Left ventricle myocardium inferior (tissue), 1 donor: ENCODE results near the gene NHP2. TPM values are rescaled to one million over a fixed set of nuclear protein-coding genes. Genes with fewer than 3 reads are reported as not detected.
"Not testable (repeated sequence)": the region's sequence is repeated elsewhere in the genome, so short reads cannot be mapped to it uniquely, and the experiment has no call there.

Experiments
- DNase-seq: peaks from one replicate; pipeline ENCODE4 v3.0.0-alpha.2; 2020
- H3K27ac ChIP-seq: fragments of 200-600 bp; replicated peaks from 2 replicates; pipeline ENCODE4 v1.8.0; 2021
- H3K27me3 ChIP-seq: fragments of 200-600 bp; 2 replicates; pipeline ENCODE4 v1.8.0; 2021; ENCODE audit warnings: low read depth
- H3K36me3 ChIP-seq: fragments of 200-600 bp; 2 replicates; pipeline ENCODE4 v1.8.0; 2021
- H3K4me1 ChIP-seq: fragments of 200-600 bp; 2 replicates; pipeline ENCODE4 v1.8.0; 2021
- H3K4me3 ChIP-seq: fragments of 200-600 bp; 2 replicates; pipeline ENCODE4 v1.8.0; 2021; ENCODE audit warnings: mild to moderate bottlenecking, moderate library complexity
- H3K9me3 ChIP-seq: fragments of 200-600 bp; replicated peaks from 2 replicates; pipeline ENCODE4 v1.8.0; 2021
- intact Hi-C: fragments of 100-400 bp; cut with micrococcal nuclease; formaldehyde crosslinking; loops from one replicate; pipeline ENCODE4 v1.11.0; 2022
- total RNA-seq: library from RNA; stranded (reverse); fragmentation: NEBNext Ultra II Directional; extraction: Animal tissue kit (Norgen Biotek cat#: 25700); gene quantifications from one replicate; pipeline ENCODE4 v1.2.1, GENCODE V29; 2021
- TF ChIP-seq, protein P1 (sequence below): fragments of 200-600 bp; IDR thresholded peaks from 2 replicates; pipeline ENCODE4 v1.8.0; 2021; ENCODE audit warnings: antibody characterized with exemption, mild to moderate bottlenecking, borderline replicate concordance
- donor health status: DM: no; HTN: yes; CAD: no; lungs with severe emphysema.

Gene NHP2
- total RNA-seq, 1 donor from 2014 or later = 78.1 TPM

DNA sequence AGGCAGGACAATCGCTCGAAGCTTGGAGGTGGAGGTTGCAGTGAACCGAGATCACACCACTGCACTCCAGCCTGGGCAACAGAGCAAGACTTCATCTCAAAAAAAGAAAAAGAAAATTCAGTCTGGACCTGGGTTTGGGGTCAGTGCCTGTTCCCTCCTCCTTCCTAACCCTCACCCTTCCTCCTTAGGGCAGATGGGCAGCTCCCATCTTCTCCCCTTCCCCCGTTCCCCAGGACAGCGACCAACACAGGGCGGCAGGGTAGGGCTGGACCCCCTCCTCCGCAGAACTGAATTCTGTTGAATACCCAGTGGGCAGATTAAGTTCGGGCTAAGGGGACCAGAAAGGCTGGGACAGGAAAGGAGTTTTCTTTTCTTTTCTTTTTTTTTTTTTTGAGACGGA, 24.4 kb downstream of the NHP2 start:
- TF ChIP-seq, protein P1, sequence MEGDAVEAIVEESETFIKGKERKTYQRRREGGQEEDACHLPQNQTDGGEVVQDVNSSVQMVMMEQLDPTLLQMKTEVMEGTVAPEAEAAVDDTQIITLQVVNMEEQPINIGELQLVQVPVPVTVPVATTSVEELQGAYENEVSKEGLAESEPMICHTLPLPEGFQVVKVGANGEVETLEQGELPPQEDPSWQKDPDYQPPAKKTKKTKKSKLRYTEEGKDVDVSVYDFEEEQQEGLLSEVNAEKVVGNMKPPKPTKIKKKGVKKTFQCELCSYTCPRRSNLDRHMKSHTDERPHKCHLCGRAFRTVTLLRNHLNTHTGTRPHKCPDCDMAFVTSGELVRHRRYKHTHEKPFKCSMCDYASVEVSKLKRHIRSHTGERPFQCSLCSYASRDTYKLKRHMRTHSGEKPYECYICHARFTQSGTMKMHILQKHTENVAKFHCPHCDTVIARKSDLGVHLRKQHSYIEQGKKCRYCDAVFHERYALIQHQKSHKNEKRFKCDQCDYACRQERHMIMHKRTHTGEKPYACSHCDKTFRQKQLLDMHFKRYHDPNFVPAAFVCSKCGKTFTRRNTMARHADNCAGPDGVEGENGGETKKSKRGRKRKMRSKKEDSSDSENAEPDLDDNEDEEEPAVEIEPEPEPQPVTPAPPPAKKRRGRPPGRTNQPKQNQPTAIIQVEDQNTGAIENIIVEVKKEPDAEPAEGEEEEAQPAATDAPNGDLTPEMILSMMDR = no peak
- Histone ChIP-seq H3K4me3 (no peak overlapping the region), H3K9me3 (no peaks in the 10 kb centered on the region), H3K27ac (no peak overlapping the region), H3K36me3 (peaks cover 9% of the 10 kb centered on the region), H3K4me1 (peaks cover 52% of the 10 kb centered on the region), H3K27me3 (no peaks in the 10 kb centered on the region)
- no peak for DNase-seq
- intact Hi-C loops = no loop called here

- H3K27me3 ChIP-seq, H3K36me3 ChIP-seq, H3K9me3 ChIP-seq, intact Hi-C loops, DNase-seq, H3K4me3 ChIP-seq: not testable (repeated sequence)
- Histone ChIP-seq H3K27ac (peak overlapping the region; percentile 70), H3K4me1 (peaks cover 62% of the 10 kb centered on the region)
Observed at GRCh38 chr5:178127300-178128009, 26.2 kb downstream of the NHP2 start.

- Histone ChIP-seq H3K9me3 (no peaks in the 10 kb centered on the region), H3K4me1 (peaks cover 62% of the 10 kb centered on the region), H3K27ac (peak overlapping the region; percentile 70), H3K27me3 (no peaks in the 10 kb centered on the region), H3K4me3 (no peak overlapping the region), H3K36me3 (no peaks in the 10 kb centered on the region)
- intact Hi-C loops = no loop called here
- TF ChIP-seq, protein P1 = no peak
- DNase-seq = no peak
Observed at GRCh38 chr5:178126556-178126955, 27.1 kb downstream of the NHP2 start.

DNA sequence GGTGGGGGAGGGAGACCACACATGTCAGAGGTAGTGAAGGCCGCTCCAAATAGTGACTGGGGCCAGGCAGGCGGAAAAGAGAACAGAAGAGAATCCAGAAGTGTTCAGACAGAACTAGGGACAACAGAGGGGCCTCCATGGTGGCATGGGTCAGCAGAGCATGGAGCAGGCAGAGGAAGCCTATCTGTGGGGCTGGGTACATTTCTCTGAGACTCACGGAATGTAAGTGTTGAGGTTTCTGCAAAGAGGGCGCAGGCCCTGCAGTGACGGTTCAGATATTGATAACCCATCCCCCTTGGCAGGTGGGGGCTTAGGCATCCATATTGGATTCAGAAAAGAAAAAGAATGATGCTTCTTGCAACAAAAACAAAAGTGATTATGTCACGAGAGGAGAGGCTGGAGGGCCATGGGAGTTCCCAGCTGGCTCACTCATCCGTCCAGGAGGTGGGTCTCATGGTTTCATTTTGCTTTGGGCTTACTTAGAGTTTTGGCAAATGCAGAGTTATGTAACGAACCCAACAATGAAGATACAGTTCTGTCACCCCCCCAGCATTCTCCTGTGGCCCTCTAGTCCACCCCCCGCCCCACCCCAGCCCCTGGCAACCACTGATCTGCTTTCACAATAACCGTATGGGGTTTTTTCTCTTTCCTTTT, 28.3 kb downstream of the NHP2 start:
- H3K27ac ChIP-seq = peak overlapping the region; percentile 70
- peaks cover 60% of the 10 kb centered on the region for H3K4me1 ChIP-seq

GRCh38 chr5:178123966-178124925, 29.4 kb downstream of the NHP2 start:
- intact Hi-C loops = no loop called here
- TF ChIP-seq, protein P1 = no peak
- Histone ChIP-seq H3K36me3 (no peaks in the 10 kb centered on the region), H3K9me3 (no peaks in the 10 kb centered on the region), H3K4me1 (peaks cover 50% of the 10 kb centered on the region), H3K27ac (no peak overlapping the region), H3K27me3 (no peaks in the 10 kb centered on the region), H3K4me3 (no peak overlapping the region)
- no peak for DNase-seq

More for the DNA sequence above, 28.3 kb downstream of the NHP2 start:
- TF ChIP-seq, protein P1 = no peak
- Histone ChIP-seq H3K36me3 (no peaks in the 10 kb centered on the region), H3K4me3 (no peak overlapping the region), H3K27me3 (no peaks in the 10 kb centered on the region), H3K9me3 (no peaks in the 10 kb centered on the region)
- intact Hi-C loops = no loop called here
- peak; percentile 37 for DNase-seq
